Measurements from ENCODE around the gene LANCL2. TPM values are rescaled to one million over a fixed set of nuclear protein-coding genes. Genes with fewer than 3 reads are reported as not detected.
"Not testable (repeated sequence)": the region's sequence is repeated elsewhere in the genome, so short reads cannot be mapped to it uniquely, and the experiment has no call there.

Gene LANCL2
- total RNA-seq, 1 experiment from 2014 or later: 22.8 TPM

DNA sequence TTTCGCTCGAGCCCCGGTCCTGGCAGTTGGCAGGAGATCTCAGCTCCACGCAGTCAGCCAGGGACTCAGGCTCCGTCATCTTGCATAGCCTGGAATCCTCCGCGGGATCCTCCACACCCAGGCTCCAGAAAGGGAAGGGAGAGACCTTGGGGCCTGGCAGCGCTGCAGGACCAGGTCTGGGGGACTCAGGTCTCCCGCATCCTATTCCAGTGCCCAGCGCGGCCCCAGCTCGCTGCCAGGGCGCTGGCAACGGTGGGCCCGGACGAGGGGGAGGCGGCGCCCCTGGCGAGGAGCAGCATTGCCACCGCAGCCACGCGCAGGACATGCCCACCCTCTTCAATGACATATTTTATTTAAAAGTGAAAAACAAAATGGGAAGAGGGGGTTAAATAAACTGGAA lies 83.4 kb downstream of the LANCL2 start:
- no peak for DNase-seq (ENCODE audit: low read depth, low spot score)
- in situ Hi-C loops (cut with HindIII; ENCODE audit: low pct_unique_long_range_greater_than_20kb, low sequenced_read_pairs): no loop called here

DNA sequence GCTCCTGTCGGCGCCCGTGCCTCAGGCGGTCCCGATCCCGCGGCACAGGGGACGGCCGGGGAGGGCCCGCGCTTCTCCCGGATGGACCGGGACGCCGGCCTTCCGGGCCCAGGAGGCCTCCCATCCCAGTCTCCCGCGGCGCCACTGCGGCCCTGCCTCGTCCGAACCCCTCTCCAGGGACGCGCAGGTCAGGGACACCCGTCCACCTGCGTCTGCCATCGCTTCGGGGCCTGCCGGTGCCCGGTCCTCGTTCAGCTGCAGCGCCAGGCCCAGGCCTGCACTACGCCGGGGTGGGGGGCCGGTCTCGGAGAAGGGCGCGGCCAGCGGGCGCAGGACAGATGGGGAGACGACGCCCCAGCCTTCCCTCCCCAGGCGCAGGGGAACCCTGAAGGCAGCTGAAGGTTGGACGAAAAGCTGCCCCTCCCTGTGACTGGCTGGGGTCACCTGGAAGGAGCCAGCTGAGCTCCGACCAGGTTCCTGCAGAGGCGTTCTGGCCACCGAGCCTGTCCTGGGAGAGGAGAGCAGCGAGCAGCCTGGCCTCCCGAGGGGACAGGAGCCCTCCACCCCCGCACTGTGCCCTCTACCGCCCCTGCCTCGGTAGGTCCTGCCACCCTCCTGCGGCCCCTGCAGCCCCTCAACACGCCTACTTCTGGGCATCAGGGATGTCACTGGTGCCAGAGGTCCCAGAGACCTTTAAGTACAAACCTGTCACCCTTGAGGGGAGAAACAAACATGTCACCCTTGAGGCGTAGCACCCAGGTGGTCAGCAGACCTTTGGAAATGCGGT lies 84.3 kb downstream of the LANCL2 start:
- DNase-seq (ENCODE audit: low read depth, low spot score): no peak
- in situ Hi-C loops (cut with HindIII; ENCODE audit: low pct_unique_long_range_greater_than_20kb, low sequenced_read_pairs): no loop called here

DNA sequence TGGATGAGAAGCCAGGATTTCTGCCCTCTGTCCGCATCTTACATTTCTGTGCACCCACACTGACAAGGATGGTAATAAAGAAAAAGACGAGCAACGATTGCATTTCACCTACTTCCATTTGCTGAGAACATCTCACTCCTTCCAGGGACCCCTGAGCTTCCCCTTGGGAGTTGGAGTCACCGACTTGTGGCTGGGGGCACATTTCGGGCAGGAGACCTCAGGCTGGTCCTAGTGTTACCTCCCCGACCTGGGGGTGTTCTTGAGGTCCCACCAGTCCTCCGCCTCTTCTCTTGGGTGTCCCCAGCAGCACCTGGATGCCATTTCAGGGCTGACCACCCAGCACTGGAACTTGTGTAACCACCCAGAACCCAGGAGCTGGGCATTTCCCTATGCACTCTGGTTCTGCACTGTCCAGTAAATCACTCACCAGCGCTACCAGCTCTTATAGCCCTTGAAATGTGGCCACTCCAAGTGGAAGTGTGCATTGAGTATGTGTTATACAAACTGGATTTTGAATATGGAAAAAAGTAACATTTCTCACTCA lies 84.9 kb downstream of the LANCL2 start:
- in situ Hi-C loops (cut with HindIII; ENCODE audit: low pct_unique_long_range_greater_than_20kb, low sequenced_read_pairs): no loop called here
- DNase-seq (ENCODE audit: low read depth, low spot score): no peak

DNA sequence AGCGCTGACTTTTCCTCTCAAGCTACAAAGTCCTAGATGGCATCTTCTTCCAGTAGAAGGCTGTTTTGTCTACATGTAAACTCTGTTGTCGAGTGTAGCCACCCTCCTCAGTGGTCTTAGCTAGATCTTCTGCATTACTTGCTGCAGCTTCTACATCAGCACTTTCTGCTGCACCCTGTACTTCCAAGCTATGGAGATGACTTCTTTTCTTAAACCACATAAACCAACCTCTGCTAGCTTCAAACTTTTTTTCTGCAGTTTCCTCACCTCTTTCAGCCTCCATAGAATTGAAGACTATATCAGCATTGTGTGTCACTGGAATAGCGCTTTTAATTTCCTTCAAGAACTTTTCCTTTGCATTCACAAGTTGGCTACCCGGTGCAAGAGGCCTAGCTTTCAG lies 87.8 kb downstream of the LANCL2 start:
- no peak for DNase-seq (ENCODE audit: low read depth, low spot score)
- in situ Hi-C loops (cut with HindIII; ENCODE audit: low pct_unique_long_range_greater_than_20kb, low sequenced_read_pairs): no loop called here

DNA sequence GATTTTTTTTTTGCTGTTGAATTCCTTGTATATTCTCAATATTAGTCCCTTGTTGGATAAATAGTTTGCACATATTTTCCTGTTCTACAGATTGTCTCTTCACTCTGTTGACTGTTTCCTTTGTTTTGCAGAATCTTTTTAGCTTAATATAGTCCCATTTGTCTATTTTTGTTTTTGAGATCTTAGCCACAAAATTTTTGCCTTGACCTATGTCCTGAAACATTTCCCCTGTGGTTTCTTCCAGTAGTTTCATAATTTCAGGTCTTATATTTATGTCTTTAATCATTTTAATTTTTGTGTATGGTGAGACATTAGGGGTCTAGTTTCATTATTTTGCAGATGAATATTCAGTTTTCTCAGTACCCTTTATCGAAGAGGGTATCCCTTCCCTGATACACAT lies 92.7 kb downstream of the LANCL2 start:
- no peak for DNase-seq (ENCODE audit: low read depth, low spot score)
- in situ Hi-C loops (cut with HindIII; ENCODE audit: low pct_unique_long_range_greater_than_20kb, low sequenced_read_pairs): no loop called here

DNA sequence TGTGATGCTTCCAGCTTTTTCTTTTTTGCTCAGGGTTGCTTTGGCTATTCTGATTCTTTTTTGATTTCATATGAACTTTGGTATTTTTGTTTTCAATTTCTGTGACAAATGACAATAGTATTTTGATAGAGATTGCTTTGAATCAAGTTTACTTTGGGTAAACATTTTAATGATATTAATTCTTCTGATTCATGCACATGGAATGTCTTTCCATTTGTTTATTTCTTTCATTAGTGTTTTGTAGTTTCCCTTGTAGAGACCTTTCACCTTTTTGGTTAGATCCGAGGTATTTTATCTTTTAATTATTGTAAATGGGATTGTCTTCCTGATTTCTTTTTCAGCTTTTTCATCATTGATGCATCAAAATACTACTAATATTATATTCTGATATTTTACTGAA lies 93.2 kb downstream of the LANCL2 start:
- DNase-seq (ENCODE audit: low read depth, low spot score): no peak
- in situ Hi-C loops (cut with HindIII; ENCODE audit: low pct_unique_long_range_greater_than_20kb, low sequenced_read_pairs): no loop called here

DNA sequence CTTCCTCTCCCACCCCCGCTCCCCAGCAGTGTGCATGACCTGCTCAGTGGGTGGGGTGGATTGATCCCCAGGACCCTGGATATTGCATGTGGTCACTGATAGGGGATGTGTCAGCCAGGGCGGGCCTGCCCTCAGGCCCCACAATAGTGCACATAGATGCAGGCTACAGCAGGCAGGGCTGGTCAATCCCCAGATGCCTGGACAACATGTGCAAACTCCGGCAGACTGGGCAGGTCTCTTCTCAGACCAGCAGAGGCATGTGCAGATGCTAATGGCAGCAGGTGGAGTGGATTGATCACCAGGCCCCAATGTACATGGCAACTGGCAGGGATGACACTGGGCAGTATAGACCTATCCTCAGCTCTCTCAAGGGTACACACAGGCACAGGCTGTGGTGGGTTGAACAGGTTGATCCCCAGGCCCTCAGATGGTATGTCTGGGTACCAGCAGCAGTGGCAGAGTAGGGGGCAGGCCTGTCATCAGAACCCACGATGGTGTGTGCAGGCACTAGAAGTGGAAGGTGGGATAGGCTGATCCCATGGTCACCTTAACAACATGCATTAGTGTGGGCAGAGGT lies 98.6 kb downstream of the LANCL2 start:
- no peak for DNase-seq (ENCODE audit: low read depth, low spot score)
- in situ Hi-C loops (cut with HindIII; ENCODE audit: low pct_unique_long_range_greater_than_20kb, low sequenced_read_pairs): no loop called here

DNA sequence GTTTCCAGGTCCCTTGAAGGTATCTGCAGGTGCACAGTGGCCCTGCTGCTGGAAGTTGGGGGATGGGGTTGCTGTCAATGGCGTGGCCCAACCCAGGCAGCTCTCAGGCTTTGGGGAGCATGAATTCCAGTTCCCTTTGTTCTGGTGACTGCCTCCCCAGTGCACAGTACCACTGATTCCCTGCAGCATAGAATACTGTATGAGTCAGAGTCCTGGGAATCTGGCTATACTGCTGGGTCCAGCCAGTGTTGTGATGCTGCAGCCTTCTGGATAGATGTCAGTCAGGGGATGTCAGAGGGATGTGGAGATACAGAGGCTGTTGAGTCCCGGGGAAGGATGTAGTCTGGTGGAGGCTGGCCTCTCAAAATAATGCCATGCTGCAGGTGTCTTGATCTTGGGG lies 99.3 kb downstream of the LANCL2 start:
- in situ Hi-C loops (cut with HindIII; ENCODE audit: low pct_unique_long_range_greater_than_20kb, low sequenced_read_pairs): no loop called here
- DNase-seq (ENCODE audit: low read depth, low spot score): no peak

DNA sequence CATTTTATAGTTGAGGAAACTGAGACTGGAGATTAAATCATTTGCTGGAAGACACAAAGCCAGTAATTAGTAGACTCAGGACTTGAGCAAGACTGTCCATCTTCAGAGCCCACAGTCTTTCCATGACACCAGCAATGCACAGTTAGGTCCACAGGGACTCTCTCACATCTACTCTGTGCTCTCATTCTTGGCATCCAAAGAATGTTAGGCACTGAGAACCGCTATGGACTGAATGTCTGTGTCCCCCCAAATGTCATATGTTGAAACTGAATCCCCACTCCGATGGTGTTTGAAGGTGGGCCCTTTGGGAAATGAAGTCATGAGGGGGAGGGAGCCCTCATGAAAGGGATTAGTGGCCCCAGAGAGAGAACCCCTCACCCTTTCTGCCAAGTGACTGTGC lies 100.6 kb downstream of the LANCL2 start:
- in situ Hi-C loops (cut with HindIII; ENCODE audit: low pct_unique_long_range_greater_than_20kb, low sequenced_read_pairs): no loop called here
- no peak for DNase-seq (ENCODE audit: low read depth, low spot score)

DNA sequence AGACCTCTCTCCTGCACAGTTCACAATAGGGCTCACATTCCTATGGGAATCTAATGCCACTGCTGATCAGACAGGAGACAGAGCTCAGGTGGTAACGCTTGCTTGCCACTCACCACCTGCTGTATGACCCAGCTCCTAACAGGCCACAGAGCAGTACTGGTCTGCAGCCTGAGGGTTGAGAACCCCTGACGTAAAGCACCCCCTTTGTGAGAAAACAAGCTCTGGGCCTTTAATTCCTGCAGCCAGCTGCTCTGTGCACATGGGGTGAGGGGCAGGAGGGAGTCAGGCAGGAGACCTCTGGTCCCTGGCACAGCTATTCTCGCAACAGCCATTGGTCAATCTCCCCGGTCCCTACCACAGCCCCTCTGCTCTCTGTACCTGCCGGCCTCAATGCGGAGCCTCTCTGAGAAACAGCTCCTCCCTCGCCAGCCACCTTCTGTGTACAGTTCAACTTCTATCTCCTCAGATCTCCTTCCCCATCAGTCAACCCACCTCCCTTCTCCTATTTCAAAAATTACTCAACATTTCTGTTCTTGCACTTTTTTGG lies 102.0 kb downstream of the LANCL2 start:
- no peak for DNase-seq (ENCODE audit: low read depth, low spot score)
- in situ Hi-C loops (cut with HindIII; ENCODE audit: low pct_unique_long_range_greater_than_20kb, low sequenced_read_pairs): no loop called here

DNA sequence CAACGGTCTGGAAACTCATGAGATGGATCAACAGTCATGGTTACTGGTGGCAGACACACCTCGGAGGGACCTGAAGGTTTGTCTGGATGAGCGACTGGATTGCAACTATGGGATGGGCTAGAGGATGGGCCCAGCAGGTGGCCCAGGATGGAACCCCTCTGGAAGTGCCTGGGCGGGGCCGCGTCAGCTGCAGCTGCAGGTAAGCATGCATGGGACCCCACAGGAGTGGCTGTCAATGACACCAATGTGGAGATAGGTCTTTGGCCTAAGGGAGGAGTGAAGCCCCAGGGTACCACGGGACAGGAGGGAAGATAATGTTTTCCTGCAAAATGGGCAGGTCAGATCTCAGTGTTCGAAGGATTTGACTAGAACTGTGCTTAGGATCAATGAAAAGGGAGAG lies 103.4 kb downstream of the LANCL2 start:
- DNase-seq (ENCODE audit: low read depth, low spot score): no peak
- in situ Hi-C loops (cut with HindIII; ENCODE audit: low pct_unique_long_range_greater_than_20kb, low sequenced_read_pairs): no loop called here

DNA sequence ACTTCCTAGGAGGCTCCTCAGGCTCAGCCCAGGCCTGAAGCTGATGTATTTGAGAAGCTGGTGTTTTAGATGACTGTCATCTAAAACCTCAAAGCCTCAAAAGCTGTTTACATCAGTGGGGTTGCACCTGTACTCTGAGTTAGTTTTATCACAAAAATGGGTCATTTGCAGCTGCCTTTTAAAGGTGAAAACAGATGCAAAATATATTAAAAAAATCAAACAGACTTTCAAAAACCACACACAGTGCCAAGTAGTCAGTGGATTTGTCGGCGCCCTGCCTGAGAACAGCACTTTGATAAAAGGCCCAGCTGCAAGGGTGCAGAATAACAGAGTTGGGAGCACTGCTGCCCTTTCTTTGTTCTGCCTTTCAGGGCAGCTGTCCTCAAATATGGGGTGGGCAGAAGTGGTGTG lies 104.1 kb downstream of the LANCL2 start:
- DNase-seq (ENCODE audit: low read depth, low spot score): no peak
- in situ Hi-C loops (cut with HindIII; ENCODE audit: low pct_unique_long_range_greater_than_20kb, low sequenced_read_pairs): no loop called here

DNA sequence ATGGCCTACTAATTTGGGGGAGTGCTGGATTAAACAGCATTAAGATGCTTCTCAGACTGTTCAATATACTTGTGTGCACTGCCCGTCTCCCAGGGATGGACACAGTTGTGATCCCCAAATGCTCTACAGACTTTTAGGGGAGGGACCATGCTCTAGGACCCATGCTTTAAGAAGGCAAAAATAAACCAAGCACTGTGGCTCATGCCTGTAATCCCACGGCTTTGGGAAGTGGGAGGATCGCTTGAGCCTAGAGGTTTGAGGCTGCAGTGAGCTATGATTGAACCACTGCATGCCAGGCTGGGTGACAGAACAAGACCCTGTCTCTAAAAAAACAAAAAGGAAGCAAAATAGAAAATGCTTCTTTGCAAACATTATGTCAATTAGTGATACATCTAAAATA lies 104.6 kb downstream of the LANCL2 start:
- DNase-seq (ENCODE audit: low read depth, low spot score): no peak
- in situ Hi-C loops (cut with HindIII; ENCODE audit: low pct_unique_long_range_greater_than_20kb, low sequenced_read_pairs): no loop called here

DNA sequence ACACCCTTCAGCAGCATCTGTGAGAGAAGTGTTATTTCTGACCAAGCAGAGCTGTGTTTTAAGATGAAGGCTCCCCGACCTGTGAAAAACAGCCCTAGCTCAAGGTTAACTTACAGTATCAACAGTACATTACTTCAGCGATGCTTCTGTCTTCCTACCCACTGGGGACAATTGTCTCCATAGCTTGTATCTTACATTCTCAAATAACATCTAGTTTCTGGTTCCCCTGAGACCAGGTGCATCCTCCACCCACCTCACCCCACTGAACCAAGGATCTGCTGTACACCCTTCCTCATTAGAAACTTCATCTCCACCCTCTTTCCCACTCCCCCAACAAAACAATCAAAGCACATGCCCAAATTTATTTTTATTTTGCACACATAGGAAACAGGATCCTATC lies 105.1 kb downstream of the LANCL2 start:
- in situ Hi-C loops (cut with HindIII; ENCODE audit: low pct_unique_long_range_greater_than_20kb, low sequenced_read_pairs): no loop called here
- DNase-seq (ENCODE audit: low read depth, low spot score): no peak

DNA sequence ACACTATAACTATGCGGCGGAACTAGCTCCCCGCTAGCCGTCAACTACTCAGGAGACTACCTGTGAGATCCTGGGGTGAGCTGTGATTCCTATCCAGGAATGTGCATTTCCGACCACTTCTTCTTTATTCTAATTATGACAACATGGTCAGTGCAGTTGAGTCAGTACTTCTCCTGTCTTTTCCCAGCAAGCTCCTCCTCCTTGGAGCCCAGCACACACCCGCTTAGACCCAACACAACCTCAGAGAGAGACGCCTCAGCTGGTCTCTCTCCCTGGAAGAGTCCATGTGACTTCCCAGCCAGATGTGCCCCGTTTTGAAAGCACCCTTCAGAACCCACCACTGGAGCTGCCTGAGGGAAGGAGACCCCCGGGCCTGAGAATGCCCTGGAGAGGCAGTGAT lies 106.5 kb downstream of the LANCL2 start:
- DNase-seq (ENCODE audit: low read depth, low spot score); in situ Hi-C loops (cut with HindIII; ENCODE audit: low pct_unique_long_range_greater_than_20kb, low sequenced_read_pairs): not testable (repeated sequence)

DNA sequence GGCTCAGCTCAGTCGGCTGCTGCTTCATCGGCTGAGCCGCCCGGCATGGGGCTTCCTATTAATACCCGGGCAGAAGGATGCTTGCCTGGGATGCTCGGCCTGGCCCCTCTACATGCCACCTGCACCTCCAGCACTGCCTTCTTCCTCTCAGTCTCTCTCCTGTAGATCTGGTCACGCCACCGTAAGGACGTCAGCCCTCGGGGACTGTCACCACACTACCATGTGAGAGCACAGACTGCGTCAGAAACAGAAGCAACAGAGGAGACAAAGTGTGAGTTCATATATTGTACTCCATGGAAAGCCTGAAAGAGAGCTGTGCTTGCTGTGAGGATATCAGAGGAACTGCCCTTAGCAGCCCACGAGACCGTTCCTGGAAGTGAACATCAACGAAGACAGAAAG lies 107.3 kb downstream of the LANCL2 start:
- DNase-seq (ENCODE audit: low read depth, low spot score); in situ Hi-C loops (cut with HindIII; ENCODE audit: low pct_unique_long_range_greater_than_20kb, low sequenced_read_pairs): not testable (repeated sequence)

DNA sequence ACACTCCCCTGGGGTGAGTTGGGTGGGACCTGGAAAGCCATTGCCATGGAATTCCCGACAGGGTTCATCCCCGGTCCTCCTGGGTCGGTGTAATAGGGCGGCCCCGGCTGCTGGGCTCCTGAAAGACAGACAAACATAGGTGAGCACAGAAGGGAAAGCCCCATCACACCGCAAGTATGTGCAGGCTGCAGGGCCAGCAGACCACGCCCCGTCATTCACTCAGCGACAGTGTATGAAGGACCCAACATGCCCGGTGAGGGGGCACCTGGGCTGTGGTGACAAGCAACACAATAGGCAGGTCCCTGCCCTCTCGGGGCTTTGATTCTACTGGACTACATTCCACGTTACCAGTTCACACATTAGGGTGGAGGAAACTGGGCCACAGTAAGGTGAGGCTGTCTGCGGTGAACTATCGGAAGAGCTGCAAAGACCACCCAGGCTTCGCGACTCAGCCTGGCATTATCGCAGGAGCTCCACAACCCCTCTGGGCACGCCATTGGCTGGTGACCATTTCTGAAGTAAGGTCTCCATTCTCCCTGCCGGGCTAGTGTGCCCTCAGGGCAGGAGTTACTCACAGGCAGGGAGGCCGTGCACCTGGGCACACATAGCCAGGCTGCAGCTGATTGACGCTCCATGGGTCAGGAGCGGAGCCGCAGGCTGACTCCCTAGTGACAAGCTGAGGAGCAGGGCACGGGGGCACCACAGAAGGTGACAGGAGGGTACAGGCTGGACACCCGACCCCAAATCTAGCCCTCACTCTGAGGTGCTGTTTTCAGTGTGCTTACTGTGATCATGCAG lies 108.0 kb downstream of the LANCL2 start:
- DNase-seq (ENCODE audit: low read depth, low spot score): no peak
- in situ Hi-C loops (cut with HindIII; ENCODE audit: low pct_unique_long_range_greater_than_20kb, low sequenced_read_pairs): no loop called here

DNA sequence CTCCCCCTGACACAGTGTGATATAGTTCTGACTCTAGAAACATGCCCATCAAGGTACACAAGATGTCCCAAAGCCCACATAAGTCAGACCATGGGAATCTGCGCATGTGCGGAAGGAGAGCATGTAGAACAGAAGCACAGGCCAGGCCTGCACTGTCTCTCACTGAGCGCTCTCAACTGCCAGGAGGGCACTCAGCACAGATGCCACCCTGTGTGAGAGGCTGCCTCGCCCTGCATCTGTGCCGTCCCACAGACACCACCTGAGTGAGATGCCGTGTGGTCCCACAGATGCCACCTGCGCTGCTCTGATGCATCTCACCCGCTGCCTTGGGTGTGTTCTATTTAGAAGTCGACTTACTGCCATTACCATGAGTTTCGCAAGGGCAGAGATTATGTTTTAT lies 108.8 kb downstream of the LANCL2 start:
- in situ Hi-C loops (cut with HindIII; ENCODE audit: low pct_unique_long_range_greater_than_20kb, low sequenced_read_pairs): no loop called here
- no peak for DNase-seq (ENCODE audit: low read depth, low spot score)
